GM06990 (cell line): ENCODE measurements around the gene MYOD1.
A peak's percentile ranks its signal among the peaks of the same experiment; 100 is the strongest.

Experiments used
- DNase-seq: peaks from one replicate; pipeline ENCODE4 v3.0.0-alpha.2; 2011; ENCODE audit not compliant: insufficient read length; ENCODE audit errors: extremely low read depth
- H3K27me3 ChIP-seq: replicated peaks from 2 replicates; pipeline ENCODE4 v1.6.0; 2011; ENCODE audit warnings: low read length; ENCODE audit not compliant: control insufficient read depth, insufficient read depth
- H3K36me3 ChIP-seq: 2 replicates; pipeline ENCODE4 v1.5.1; 2011; ENCODE audit warnings: low read length; ENCODE audit not compliant: control insufficient read depth, insufficient read depth
- H3K4me3 ChIP-seq: replicated peaks from 2 replicates; pipeline ENCODE4 v1.5.1; 2011; ENCODE audit warnings: low read depth, mild to moderate bottlenecking, control low read depth, low read length
- TF ChIP-seq, protein P1 (sequence below): IDR thresholded peaks from 2 replicates; pipeline ENCODE4 v1.5.1; 2011; ENCODE audit warnings: low read length, control low read depth, mild to moderate bottlenecking, inconsistent platforms; ENCODE audit not compliant: insufficient read depth, poor library complexity, severe bottlenecking

The MYOD1 gene

GRCh38 chr11:17760102-17761029 is 41.0 kb downstream of the MYOD1 start:
- no peak overlapping the region for H3K4me3 ChIP-seq
- no peak for DNase-seq

GRCh38 chr11:17762309-17762974 is 43.1 kb downstream of the MYOD1 start:
- Histone ChIP-seq H3K36me3 (no peaks in the 10 kb centered on the region), H3K4me3 (no peak overlapping the region), H3K27me3 (no peaks in the 10 kb centered on the region)
- DNase-seq: no peak
- TF ChIP-seq, protein P1, sequence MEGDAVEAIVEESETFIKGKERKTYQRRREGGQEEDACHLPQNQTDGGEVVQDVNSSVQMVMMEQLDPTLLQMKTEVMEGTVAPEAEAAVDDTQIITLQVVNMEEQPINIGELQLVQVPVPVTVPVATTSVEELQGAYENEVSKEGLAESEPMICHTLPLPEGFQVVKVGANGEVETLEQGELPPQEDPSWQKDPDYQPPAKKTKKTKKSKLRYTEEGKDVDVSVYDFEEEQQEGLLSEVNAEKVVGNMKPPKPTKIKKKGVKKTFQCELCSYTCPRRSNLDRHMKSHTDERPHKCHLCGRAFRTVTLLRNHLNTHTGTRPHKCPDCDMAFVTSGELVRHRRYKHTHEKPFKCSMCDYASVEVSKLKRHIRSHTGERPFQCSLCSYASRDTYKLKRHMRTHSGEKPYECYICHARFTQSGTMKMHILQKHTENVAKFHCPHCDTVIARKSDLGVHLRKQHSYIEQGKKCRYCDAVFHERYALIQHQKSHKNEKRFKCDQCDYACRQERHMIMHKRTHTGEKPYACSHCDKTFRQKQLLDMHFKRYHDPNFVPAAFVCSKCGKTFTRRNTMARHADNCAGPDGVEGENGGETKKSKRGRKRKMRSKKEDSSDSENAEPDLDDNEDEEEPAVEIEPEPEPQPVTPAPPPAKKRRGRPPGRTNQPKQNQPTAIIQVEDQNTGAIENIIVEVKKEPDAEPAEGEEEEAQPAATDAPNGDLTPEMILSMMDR: no peak

More at GRCh38 chr11:17760102-17761029, 41.0 kb downstream of the MYOD1 start:
- Histone ChIP-seq H3K27me3 (no peaks in the 10 kb centered on the region), H3K36me3 (no peaks in the 10 kb centered on the region)
- TF ChIP-seq, protein P1: peak; percentile 80

GRCh38 chr11:17763244-17763643 is 43.9 kb downstream of the MYOD1 start:
- H3K36me3 ChIP-seq: no peaks in the 10 kb centered on the region
- no peak overlapping the region for H3K4me3 ChIP-seq
- TF ChIP-seq, protein P1: no peak
- DNase-seq: no peak
- H3K27me3 ChIP-seq: no peaks in the 10 kb centered on the region

- no peak for DNase-seq
- H3K27me3 ChIP-seq: no peaks in the 10 kb centered on the region
- H3K36me3 ChIP-seq: no peaks in the 10 kb centered on the region
- no peak overlapping the region for H3K4me3 ChIP-seq
- TF ChIP-seq, protein P1: no peak
Measured at GRCh38 chr11:17763703-17764102, 44.3 kb downstream of the MYOD1 start.

DNA sequence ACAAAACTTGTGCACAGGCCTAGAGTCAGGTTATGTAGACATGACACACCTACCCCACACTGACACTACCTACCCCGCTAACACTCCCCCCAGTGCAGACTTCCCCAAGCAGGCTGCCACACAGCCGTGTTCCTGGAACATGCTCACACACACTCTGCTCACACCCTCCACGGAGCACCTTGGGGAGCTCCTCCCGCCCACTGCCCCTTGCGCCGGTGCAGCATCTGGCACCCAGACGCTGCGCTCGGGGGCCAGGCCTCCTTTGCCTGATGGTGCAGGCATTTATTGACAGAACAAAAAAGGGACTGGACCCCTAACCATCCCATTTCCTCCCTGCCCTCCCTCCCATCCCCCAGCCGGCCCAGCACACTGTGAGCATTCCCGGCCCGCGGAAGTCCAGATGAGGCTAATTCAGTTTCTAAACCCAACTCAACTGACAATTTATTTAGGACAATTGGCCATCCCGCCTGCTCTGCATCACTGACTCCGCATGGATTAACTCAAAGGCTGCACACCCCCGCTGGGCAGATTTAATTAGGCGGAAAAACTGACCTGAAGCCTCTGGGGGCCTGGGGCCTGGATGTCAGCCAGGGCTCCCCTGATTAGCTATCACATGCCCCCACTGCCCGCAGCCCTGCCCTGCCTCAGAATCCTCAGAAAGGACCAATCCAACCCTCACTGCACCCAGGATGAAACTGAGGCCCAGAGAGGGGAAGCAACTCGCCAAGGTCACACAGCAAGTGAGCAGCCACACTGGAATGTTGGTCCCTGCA is 45.3 kb downstream of the MYOD1 start:
- no peaks in the 10 kb centered on the region for H3K36me3 ChIP-seq
- TF ChIP-seq, protein P1: no peak
- H3K4me3 ChIP-seq: no peak overlapping the region
- no peaks in the 10 kb centered on the region for H3K27me3 ChIP-seq
- no peak for DNase-seq
